HG03520 (cell line): ENCODE results near the gene PROM1.

ENCODE experiments used
- ATAC-seq: cut with Tn5 transposase; IDR thresholded peaks from one replicate; pipeline ENCODE4 v1.9.1; 2021; ENCODE audit warnings: mild to moderate bottlenecking, moderate library complexity; ENCODE audit not compliant: unreplicated experiment

PROM1 gene

DNA sequence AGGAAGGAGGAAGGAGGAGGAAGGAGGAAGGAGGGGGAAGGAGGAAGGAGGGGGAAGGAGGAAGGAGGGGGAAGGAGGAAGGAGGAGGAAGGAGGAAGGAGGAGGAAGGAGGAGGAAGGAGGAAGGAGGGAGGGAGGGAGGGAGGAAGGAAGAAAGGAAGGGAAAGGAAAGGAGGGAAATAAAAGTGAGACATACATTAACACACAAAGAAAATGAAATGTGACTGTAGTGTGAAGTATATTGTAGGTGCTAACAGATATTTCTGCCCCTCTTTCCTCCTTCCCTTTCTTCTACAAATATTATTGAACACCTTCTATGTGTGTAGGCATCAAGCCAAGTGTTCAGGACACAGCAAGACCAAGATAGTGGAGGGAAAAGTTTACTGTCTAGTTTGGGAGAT, 26.4 kb upstream of the PROM1 start:
- no peak for ATAC-seq

DNA sequence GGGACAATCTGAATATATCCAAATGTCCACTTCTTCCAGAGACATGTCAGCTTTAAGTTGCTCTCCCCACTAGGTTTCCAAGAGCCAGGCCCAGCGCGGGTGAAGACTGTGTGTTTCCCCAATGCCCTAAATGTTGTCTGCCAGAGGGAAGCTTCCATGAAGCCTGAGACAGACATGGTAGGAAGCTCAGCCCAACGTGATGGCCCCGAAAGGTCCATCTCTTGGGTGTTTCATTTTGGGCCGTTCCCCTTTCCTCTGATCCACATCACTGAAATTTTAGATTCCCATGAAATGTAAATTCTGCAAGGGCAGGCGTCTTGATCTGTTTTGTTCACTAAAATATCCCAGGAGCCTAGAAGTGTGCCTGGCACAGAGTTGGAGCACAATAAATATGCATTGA, 25.4 kb upstream of the PROM1 start:
- no peak for ATAC-seq

DNA sequence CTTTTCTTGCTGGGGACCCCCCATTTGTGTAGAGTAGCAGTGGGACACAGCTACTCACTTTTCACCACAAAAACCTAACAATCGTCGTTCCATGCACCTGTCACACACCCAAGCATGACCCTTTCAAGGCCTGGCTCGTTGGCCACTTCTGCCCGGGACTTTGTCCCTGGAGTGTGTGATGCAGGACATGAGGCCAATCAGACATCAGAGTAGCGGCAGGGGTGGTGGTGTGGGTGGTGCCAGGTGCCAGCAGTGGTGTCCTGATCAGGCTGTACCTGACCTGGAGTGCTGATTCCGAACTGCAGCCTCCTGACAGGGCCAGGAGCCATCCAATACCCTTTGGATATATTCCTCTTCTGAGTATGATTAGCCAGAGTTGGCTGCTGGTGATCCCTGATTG, 23.1 kb upstream of the PROM1 start:
- no peak for ATAC-seq

DNA sequence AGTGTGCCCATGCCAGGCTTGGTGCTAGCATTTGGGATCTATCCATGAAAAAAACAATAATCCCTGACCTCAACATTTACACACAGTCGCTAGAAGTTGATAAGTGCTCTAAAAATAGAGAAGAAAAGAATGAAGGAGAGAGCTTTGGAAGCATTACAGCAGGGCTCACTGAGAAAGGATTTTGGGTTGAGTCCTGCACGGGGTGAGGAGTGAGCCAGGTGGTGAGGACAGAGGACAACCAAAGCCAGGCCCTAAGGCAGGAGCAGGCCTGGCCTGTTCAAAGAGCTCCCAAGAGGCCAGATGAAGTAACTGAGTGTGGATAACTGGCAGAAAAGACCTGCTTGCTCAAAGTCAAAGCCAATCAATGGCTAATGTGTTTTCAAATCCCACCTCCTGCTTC, 20.7 kb upstream of the PROM1 start:
- ATAC-seq, result no peak

DNA sequence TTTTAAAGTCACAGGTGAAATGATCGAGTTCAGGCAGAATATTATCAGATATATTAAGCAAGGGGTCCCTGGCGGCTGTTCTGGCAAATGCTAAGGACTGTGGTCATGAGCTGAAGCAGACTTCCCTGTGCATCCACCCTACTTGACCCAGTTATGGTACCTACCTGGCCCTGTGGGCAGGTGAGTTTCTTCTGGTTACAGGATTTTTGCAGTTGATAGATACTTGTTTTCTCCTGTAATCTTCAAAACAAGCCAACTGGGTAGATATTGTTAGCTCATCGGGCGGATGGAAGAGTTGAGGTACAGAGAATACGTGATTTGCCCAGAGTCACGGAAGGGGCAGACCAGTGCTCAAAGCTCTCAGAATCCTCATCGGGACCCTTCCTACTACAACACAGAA, 18.5 kb upstream of the PROM1 start:
- no peak for ATAC-seq

DNA sequence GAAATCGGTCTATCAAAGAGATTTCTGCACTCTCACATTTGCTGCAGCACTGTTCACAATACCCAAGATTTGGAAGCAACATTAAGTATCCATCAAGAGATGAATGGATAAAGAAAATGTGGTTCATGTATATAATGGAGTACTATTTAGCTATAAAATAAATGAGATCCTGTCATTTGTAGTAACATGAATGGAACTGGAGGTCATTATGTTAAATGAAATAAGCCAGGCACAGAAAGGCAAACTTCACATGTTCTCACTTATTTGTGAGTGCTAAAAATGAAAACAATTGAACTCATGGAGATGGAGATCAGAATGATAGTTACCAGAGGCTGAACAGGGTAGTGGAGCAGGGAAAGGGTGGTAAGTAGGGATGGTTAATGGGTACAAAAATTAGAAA, 17.0 kb upstream of the PROM1 start:
- no peak for ATAC-seq

DNA sequence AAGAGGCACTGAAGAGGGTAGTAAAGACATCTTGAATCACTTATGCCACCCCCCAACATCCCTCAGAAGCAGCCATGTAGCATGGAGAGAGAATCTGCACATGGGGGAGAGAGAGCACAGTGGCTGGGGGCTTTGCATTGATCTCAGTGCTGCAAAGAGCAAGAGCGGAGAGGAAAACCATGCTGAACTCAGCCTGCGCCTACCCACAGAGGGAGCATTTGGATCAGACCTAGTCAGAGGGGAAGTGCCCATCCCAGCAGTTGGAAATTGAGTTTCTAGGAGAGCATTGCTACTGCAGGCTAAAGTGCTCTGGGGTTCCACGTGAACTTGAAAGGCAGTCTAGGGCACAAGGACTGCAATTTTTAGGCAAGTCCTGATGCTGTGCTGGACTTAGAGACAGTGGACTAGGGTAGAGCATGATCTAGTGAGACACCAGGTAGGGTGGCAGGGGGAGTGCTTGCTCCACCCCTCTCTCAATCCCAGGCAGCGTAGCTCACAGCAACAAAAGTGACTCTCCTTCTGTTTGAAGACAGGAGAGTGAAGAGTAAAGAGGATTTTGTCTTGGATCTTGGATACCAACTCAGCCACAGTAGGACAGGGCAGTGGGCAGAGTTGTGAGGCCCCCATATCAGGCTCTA, 9.0 kb upstream of the PROM1 start:
- ATAC-seq, result no peak

DNA sequence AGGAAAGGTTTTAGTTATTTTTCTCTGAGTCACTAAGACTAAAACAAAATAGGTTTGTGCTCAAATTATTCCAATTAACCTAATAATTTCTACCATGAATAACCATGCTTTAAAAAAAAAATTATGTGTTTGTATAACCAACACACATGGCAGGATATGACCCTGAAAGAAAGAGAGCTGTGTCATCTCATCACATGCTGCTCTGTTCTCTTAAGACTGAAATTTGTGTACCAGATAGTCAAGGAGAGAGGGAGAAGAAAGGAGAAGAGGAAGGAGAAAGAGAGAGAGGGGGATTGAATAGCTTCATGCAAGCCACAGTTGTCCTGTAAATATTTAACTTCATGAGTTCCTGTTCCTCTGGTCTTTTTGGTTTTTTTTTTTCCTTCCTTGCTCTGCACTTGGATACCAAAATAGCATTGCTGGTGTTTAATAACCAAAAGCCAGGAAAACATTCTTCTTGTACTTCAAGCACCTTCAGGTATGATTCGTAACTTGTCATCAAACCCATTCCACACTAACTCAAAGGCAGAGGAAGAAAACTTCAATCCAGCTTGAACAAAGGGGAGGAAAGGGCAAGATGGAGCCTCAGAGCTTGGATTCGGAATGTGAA, 6.4 kb upstream of the PROM1 start:
- no peak for ATAC-seq

DNA sequence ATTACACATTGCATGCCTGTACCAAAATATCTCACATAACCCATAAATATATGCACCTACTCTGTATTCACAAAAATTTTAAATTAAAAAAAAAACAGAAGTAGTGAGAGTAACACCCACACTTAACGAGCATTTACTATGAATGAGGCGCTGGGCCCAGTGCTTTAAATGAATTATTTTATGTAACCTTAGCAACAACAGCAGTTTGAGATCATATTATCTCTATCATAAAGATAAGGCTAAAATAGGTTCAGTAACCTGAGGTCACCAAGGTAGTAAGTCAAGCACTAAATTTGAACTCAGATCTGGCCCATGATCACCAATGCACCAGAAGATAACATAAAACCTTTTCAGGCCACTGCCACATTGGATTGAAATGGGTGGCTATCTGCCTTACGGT, 5.3 kb upstream of the PROM1 start:
- ATAC-seq, result no peak

DNA sequence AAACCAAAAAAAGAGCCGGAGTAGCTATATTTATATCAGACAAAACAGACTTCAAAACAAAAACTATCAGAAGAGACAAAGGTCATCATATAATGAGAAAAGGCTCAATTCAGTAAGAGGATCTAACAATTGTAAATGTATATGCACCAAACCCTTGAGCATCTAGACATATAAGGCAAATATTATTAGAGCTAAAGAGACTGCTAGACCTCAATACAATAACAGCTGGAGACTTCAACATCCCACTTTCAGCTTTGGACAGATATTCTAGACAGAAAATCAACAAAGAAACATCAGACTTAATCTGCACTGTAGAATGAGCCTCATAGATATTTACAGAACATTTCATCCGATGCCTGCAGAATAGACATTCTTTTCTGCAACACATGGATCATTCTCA, 4.8 kb upstream of the PROM1 start:
- no peak for ATAC-seq

DNA sequence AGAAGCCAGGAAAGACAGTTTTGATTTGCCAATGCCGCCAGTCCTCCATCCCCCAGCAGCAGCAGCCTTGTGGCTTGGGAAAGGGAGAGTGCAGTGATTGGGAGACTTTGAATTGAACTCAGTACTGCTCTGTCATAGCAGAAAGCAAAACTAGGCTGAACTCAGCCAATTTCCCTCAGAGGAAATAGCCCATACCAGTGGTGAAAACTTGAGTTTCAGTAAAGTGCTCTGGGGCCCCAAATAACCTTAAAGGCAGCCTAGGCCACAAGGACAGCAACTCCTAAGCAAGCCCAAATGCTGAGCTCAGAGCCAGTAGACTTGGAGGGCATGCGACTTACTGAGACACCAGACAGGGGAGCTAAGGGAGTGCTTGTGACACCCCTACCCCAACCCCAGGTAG, 2.0 kb upstream of the PROM1 start:
- ATAC-seq, result peak; percentile 68

DNA sequence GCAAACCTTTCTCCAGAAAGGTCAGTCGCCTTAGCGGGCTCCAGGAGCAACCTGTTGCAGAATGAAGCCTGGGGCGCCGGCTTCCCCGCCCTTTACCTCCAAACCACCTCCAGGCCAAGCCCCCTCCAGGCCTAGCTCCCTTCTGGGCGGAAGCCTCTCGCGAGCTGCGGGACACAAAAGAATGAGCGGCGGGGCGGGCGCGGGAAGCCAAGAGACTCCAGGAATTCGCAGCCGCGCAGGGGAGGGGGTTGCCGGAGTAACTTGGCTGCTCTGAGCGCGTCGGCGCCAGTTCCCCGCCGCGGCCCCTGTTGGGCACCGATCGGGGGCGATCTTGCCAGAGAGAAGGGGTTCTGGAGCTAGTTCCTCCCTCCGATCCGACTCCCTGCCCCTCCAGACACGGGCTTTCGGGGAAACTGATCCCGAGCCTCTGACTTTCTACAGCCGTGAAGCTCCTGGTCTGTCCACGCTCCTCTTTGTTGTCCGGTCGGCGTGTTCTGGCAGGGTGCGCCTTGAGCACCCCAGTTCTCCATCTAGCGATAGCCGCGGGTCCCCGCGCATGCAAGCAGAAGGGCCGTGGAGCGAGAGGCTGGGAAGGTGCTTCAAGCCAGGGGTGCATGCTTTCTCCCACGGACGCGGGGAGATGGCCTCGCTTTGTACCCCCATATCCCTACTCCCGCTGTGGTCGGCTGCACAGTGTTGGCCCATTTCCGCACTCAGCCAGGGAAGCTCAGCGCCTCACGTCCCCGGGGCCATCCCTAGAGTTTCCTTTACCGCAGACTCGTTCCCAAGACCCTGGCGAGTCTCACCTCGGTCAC, 1.2 kb downstream of the PROM1 start:
- ATAC-seq, result no peak

DNA sequence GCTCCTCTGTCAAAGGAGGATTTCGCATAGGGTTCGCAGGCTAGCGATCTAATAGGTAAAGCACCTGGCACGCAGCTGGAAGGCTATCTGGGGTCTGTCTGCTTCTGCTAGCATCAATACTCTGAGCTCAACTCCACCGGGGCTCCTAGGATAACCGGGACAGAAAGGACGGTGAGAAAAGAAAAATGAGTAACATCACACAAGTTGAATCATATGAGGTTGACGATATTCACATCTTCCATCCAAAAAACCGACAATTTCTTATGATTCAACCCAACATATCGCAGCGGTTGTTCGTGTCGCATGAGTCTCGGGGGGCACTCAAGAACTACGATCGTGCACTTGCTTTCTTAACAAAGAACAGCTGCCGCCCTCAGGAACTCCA, 1.8 kb downstream of the PROM1 start:
- no peak for ATAC-seq

DNA sequence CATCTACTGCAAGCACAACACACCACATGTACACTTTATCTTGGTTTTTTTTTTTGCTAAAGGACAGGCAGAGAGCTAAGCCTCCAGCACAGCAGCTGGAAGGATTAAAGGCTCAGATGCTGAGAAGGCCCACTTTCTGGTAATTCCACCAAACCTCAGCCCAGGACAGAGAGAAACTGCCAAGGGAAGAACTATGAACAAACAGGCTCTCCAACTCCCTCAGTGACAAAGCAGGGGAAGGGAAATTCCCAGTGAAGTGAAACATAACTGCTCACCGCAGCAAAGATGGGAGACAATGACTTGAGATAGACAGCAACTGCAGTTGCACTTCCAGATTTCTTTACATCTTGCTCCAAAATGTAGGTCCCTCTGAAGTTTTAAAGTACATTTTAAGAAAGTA, 4.8 kb downstream of the PROM1 start:
- ATAC-seq, result peak; percentile 84

DNA sequence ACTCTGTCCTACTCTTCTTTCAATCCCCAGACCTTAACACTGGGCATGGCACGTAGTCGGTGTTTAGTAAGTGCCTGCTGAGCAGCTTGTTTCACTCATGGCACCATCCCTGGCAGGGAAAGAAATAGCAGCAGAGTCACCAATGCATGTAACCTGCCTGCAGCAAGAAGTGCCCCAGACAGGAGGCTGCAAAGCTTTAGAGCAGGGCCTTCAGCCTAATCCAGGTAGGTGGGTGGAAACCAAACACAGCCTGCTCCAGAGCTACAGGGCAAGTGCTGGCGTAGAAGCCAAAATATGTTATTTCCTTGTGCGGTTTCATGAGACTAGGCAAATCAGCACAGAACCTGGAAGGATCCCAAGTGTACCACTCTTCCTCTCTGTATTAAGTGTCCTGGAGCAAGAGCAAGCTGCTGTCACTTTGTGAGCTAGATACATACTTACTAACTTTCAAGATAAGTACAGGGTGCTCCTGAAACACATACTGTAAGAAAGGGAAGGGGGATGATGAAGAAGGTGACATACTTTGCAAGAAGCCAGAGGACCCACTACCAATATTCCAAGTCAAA, 5.5 kb downstream of the PROM1 start:
- ATAC-seq, result no peak

DNA sequence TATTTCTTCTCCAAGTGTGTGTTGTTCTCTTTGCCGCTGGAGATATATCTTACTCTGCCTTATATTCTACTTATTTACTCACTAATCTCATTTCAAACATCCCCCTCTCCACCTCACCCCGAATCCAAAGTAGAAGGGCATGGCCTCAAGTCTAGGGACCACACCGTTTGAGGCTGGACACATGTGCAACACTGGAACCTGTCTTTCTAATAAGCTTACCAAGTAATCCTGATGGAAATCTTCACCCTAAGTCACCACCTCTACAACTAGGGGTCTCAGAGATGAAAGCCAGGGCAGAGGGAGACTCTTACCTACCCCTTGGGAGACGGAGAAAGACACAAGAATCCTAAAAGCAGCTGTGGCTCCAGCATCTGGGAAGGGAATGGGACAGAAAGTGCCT, 6.0 kb downstream of the PROM1 start:
- ATAC-seq, result no peak

DNA sequence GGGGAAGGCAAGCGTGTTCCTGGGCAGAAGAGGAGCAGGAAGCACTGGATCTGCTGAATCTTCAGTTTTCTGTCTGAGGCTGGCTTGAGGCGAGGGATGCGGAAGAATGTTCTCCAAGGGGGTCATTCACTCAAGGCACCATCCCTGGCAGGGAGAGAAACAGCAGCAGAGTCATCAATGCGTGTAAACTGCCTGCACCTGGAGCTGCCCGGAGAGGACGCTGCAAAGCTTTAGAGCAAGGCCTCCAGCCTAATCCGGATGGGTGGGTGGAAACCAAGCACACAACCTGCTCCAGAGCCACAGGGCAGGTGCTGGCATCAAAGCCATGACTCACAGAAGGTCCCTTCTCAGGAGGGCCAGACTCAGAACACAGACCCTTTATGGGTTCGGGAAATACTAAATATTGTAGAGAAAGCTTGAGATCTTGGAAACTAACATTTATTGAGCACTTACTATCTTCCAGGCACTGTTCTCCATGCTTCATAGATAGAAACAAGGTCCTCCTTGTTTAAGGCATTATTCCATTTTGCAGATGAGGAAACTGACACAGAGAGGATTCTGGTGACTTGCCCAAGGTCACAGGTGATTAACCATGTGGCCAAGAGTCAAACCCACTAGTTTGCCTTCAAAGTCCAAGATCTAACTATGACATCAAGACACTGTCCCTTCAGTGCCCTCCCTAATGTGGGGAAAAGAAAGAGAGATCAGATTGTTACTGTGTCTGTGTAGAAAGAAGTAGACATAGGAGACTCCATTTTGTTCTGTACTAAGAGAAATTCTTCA, 7.7 kb downstream of the PROM1 start:
- no peak for ATAC-seq

DNA sequence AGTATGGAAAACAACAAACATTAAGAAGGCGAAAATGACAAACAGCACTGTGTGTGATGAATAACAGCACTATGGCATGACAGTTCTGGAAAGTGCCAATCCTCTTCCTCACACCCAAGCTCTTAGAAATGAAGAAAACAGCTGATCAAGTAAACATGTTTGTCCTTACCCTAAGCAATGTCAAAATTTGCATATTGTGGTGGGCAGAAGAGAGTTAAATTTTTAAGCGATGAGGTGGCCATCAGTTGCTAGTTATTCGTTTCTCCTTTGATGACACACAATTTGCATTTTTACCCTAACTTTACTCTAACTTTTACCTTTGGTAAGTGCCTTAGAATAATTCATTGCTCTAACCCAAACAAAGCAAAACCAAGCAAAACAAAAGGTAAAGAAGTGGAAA, 8.8 kb downstream of the PROM1 start:
- no peak for ATAC-seq

DNA sequence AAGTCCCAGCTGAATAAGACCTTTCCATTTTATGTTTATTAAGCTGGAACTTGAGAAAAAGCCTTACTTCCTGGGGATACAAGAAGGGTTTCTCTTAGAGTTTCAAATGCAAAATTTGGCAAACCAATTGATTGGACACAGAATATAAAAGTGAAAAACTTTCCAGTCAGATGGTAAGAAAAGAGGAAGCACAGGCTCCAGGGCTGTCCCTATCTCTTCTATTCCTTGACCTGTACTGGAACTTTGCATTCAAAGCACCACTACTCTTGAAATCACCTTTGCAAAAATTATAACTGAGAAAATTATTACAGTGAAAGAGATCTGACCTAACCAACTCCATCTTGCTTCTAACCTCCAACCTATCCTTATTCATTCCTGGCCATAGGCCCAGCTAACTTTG, 11.7 kb downstream of the PROM1 start:
- no peak for ATAC-seq

DNA sequence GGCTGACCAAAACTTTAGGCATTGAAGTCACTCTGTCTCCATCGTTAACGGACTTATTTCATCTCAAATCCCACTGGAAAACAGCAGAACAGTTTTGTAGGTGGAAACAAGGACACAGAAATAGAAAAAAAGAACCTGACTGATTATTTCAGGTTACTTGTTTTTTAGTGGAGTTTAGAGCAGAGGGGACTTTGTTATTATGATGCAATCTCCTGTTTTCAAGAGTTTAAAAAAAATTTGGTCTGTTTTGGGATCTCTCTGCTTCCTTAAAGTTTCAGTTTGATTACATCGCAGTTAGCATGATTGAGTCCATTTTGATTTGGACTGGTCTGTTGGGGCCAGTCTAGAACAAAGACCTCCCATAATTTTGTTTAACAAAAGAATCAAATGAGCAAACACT, 13.6 kb downstream of the PROM1 start:
- no peak for ATAC-seq

DNA sequence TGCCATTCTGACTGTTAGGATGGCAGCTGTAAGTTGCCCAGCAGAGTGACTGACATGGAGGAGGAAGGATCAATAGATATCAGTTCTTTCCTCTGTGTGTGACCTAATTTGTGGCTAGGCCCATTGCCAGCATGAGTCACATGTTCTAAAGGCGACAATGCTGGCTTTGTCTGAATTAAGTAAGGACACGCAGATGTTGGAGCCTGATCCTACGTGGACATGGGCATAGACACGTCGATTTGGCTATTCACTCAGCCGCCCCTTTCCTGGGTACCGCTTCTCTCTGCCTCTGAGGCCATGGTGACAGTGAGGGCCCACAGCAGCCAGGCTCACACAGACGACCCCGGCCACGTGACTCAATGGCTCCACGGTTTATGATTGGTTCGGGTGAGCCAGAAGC, 16.3 kb downstream of the PROM1 start:
- ATAC-seq, result no peak
